ENCODE data around the gene PLXNA2. TPM values are rescaled to one million over a fixed set of nuclear protein-coding genes. Genes with fewer than 3 reads are reported as not detected.

The PLXNA2 gene
- total RNA-seq, 1 experiment from 2014 or later: 0.89 TPM

DNA sequence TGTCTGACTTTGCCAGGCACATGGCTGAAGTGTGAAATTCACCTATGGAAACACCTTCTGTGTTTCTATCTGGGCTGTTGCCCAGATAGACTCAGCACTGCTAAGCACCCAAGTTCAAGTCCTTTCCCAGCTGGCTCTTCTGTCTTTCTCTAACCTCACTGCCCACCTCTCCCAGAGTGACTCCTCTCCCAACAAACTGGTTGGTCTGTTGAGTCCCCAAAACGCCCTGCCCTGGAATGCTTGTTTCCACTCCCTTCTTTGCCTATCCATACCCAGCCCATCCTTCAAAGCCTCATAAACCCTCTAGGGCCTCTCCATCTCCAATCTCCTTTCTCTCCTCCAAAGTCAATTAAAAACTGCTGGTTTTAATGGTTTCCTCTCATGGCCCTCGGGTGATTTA lies 15.6 kb downstream of the PLXNA2 start:
- Histone ChIP-seq H4K20me1 (ENCODE audit: insufficient read depth) (no peaks in the 10 kb centered on the region), H3K79me2 (ENCODE audit: insufficient read depth, low read length) (no peaks in the 10 kb centered on the region), H2AFZ (ENCODE audit: low read depth, low read length, poor library complexity, severe bottlenecking) (no peak overlapping the region), H3K27me3 (ENCODE audit: insufficient read depth, low read length) (peaks cover 19% of the 10 kb centered on the region), H3K4me2 (ENCODE audit: low read length) (no peak overlapping the region), H3K27ac (ENCODE audit: low read depth, low read length) (no peak overlapping the region), H3K4me3 (replicated peaks in 1 of 2; ENCODE audit: low read depth in 1 of 2, low read length in 2 of 2) (no peak overlapping the region), H3K4me1 (ENCODE audit: control insufficient read depth in 1 of 2, insufficient read depth in 2 of 2, low read length in 2 of 2) (no peaks in the 10 kb centered on the region), H3K9me3 (ENCODE audit: control insufficient read depth in 1 of 2, insufficient read depth in 1 of 2, low read depth in 1 of 2, low read length in 2 of 2) (no peaks in the 10 kb centered on the region), H3K9ac (ENCODE audit: low read length) (no peak overlapping the region), H3K9me2 (ENCODE audit: insufficient read depth) (no peaks in the 10 kb centered on the region), H3K36me3 (ENCODE audit: control insufficient read depth in 1 of 2, insufficient read depth in 2 of 2, low read length in 2 of 2) (no peaks in the 10 kb centered on the region)
- ChIA-PET RAD21 (ENCODE audit: low non-redundant PET in 1 of 2, low total read pairs in 2 of 2, uncharacterized antibody in 2 of 2, unreplicated experiment in 2 of 2) (interaction anchor here in 1 of 2 experiments (0.6 kb wide), 1 partner anchor 36 kb away, joined by 5 read pairs; no protein-coding TSS in a partner anchor), POLR2A (no interaction called here), CTCF (no interaction called here)
- intact Hi-C loops (cut with micrococcal nuclease): no loop called here
- BruUV-seq (replicated peaks): no TSS peak
- TF ChIP-seq, protein P1, sequence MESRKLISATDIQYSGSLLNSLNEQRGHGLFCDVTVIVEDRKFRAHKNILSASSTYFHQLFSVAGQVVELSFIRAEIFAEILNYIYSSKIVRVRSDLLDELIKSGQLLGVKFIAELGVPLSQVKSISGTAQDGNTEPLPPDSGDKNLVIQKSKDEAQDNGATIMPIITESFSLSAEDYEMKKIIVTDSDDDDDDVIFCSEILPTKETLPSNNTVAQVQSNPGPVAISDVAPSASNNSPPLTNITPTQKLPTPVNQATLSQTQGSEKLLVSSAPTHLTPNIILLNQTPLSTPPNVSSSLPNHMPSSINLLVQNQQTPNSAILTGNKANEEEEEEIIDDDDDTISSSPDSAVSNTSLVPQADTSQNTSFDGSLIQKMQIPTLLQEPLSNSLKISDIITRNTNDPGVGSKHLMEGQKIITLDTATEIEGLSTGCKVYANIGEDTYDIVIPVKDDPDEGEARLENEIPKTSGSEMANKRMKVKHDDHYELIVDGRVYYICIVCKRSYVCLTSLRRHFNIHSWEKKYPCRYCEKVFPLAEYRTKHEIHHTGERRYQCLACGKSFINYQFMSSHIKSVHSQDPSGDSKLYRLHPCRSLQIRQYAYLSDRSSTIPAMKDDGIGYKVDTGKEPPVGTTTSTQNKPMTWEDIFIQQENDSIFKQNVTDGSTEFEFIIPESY (IDR thresholded peaks at IDR 0.05; ENCODE audit: extremely low read depth, insufficient replicate concordance, low read length): no peak
- TF ChIP-seq POLR2AphosphoS5 (IDR thresholded peaks at IDR 0.05; ENCODE audit: low read depth, low read length): no peak
- no peak for TF ChIP-seq CBX3 (IDR thresholded peaks at IDR 0.05; ENCODE audit: low read depth)
- TF ChIP-seq, protein P2, sequence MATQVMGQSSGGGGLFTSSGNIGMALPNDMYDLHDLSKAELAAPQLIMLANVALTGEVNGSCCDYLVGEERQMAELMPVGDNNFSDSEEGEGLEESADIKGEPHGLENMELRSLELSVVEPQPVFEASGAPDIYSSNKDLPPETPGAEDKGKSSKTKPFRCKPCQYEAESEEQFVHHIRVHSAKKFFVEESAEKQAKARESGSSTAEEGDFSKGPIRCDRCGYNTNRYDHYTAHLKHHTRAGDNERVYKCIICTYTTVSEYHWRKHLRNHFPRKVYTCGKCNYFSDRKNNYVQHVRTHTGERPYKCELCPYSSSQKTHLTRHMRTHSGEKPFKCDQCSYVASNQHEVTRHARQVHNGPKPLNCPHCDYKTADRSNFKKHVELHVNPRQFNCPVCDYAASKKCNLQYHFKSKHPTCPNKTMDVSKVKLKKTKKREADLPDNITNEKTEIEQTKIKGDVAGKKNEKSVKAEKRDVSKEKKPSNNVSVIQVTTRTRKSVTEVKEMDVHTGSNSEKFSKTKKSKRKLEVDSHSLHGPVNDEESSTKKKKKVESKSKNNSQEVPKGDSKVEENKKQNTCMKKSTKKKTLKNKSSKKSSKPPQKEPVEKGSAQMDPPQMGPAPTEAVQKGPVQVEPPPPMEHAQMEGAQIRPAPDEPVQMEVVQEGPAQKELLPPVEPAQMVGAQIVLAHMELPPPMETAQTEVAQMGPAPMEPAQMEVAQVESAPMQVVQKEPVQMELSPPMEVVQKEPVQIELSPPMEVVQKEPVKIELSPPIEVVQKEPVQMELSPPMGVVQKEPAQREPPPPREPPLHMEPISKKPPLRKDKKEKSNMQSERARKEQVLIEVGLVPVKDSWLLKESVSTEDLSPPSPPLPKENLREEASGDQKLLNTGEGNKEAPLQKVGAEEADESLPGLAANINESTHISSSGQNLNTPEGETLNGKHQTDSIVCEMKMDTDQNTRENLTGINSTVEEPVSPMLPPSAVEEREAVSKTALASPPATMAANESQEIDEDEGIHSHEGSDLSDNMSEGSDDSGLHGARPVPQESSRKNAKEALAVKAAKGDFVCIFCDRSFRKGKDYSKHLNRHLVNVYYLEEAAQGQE (IDR thresholded peaks at IDR 0.05; ENCODE audit: low read depth): no peak
- no peak for TF ChIP-seq RAD21 (IDR thresholded peaks at IDR 0.05; ENCODE audit: low read depth)
- TF ChIP-seq CEBPB (IDR thresholded peaks at IDR 0.05; ENCODE audit: low read depth): no peak
- TF ChIP-seq ZNF274 (IDR thresholded peaks at IDR 0.05; ENCODE audit: low read depth, low read length): no peak
- TF ChIP-seq SP1 (IDR thresholded peaks at IDR 0.05; ENCODE audit: low read depth): no peak
- no peak for TF ChIP-seq ELF1 (IDR thresholded peaks at IDR 0.05; ENCODE audit: borderline replicate concordance, low read depth)
- TF ChIP-seq, protein P3, sequence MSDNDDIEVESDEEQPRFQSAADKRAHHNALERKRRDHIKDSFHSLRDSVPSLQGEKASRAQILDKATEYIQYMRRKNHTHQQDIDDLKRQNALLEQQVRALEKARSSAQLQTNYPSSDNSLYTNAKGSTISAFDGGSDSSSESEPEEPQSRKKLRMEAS (IDR thresholded peaks at IDR 0.05): no peak
- TF ChIP-seq JUND (IDR thresholded peaks at IDR 0.05): no peak
- no peak for TF ChIP-seq SIN3A (IDR thresholded peaks at IDR 0.05; ENCODE audit: low read depth)
- TF ChIP-seq FOSL1 (IDR thresholded peaks at IDR 0.05; ENCODE audit: low read depth): no peak
- TF ChIP-seq EZH2 (IDR thresholded peaks at IDR 0.05): no peak
- TF ChIP-seq, protein P4, sequence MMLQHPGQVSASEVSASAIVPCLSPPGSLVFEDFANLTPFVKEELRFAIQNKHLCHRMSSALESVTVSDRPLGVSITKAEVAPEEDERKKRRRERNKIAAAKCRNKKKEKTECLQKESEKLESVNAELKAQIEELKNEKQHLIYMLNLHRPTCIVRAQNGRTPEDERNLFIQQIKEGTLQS (IDR thresholded peaks at IDR 0.05): no peak
- TF ChIP-seq SRF (IDR thresholded peaks at IDR 0.05; ENCODE audit: low read depth): no peak
- TF ChIP-seq EGR1 (IDR thresholded peaks at IDR 0.05; ENCODE audit: low read depth): no peak
- no peak for TF ChIP-seq POLR2A (IDR thresholded peaks at IDR 0.05; ENCODE audit: borderline replicate concordance, extremely low read depth, insufficient read depth, insufficient read length)
- no peak for TF ChIP-seq EZH2phosphoT487 (IDR thresholded peaks at IDR 0.05; ENCODE audit: borderline replicate concordance)
- ATAC-seq: no peak
- DNase-seq (ENCODE audit: low read depth, low spot score): no peak

Data from HCT116 (cell line).